ENCODE results near the gene MCCD1.

The MCCD1 gene

GRCh38 chr6:31510007-31510406 is 18.8 kb upstream of the MCCD1 start:
- DNase-seq (ENCODE audit: low read depth in 2 of 3, low spot score in 2 of 3): no peak

GRCh38 chr6:31513456-31514165 is 15.2 kb upstream of the MCCD1 start:
- no peak for DNase-seq (ENCODE audit: low read depth in 2 of 3, low spot score in 2 of 3)

- DNase-seq (ENCODE audit: low read depth in 2 of 3, low spot score in 2 of 3): no peak
Measured at GRCh38 chr6:31521835-31522234, 6.9 kb upstream of the MCCD1 start.

- DNase-seq (ENCODE audit: low read depth in 2 of 3, low spot score in 2 of 3): no peak
Measured at GRCh38 chr6:31525553-31525931, 3.2 kb upstream of the MCCD1 start.

- no peak for DNase-seq (ENCODE audit: low read depth in 2 of 3, low spot score in 2 of 3)
Measured at GRCh38 chr6:31525932-31526591, 2.7 kb upstream of the MCCD1 start.

- DNase-seq (ENCODE audit: low read depth in 2 of 3, low spot score in 2 of 3): no peak
Measured at GRCh38 chr6:31528307-31528777, 420 bp upstream of the MCCD1 start.

GRCh38 chr6:31529329-31530150 is 778 bp downstream of the MCCD1 start:
- no peak for DNase-seq (ENCODE audit: low read depth in 2 of 3, low spot score in 2 of 3)

- no peak for DNase-seq (ENCODE audit: low read depth in 2 of 3, low spot score in 2 of 3)
Measured at GRCh38 chr6:31530659-31531058, 1.9 kb downstream of the MCCD1 start.

GRCh38 chr6:31531162-31531561 is 2.4 kb downstream of the MCCD1 start:
- DNase-seq (ENCODE audit: low read depth in 2 of 3, low spot score in 2 of 3): no peak

- no peak for DNase-seq (ENCODE audit: low read depth in 2 of 3, low spot score in 2 of 3)
Measured at GRCh38 chr6:31531771-31532643, 3.2 kb downstream of the MCCD1 start.

- DNase-seq (ENCODE audit: low read depth in 2 of 3, low spot score in 2 of 3): no peak
Measured at GRCh38 chr6:31532644-31533454, 4.1 kb downstream of the MCCD1 start.

- DNase-seq (ENCODE audit: low read depth in 2 of 3, low spot score in 2 of 3): no peak
Measured at GRCh38 chr6:31533455-31533841, 4.7 kb downstream of the MCCD1 start.

- DNase-seq (ENCODE audit: low read depth in 2 of 3, low spot score in 2 of 3): no peak
Measured at GRCh38 chr6:31534011-31534410, 5.2 kb downstream of the MCCD1 start.

- no peak for DNase-seq (ENCODE audit: low read depth in 2 of 3, low spot score in 2 of 3)
Measured at GRCh38 chr6:31534521-31535040, 5.8 kb downstream of the MCCD1 start.

GRCh38 chr6:31535538-31536324 is 7.0 kb downstream of the MCCD1 start:
- no peak for DNase-seq (ENCODE audit: low read depth in 2 of 3, low spot score in 2 of 3)

- DNase-seq (ENCODE audit: low read depth in 2 of 3, low spot score in 2 of 3): no peak
Measured at GRCh38 chr6:31538805-31539400, 10.1 kb downstream of the MCCD1 start.

GRCh38 chr6:31540640-31541039 is 11.9 kb downstream of the MCCD1 start:
- no peak for DNase-seq (ENCODE audit: low read depth in 2 of 3, low spot score in 2 of 3)

GRCh38 chr6:31541059-31541657 is 12.4 kb downstream of the MCCD1 start:
- no peak for DNase-seq (ENCODE audit: low read depth in 2 of 3, low spot score in 2 of 3)

Measured in activated CD8-positive, alpha-beta memory T cell treated with anti-CD3 and anti-CD28 coated beads for 48 hours (primary cell).